PC-9 (cell line): Measurements from ENCODE around the gene KCNH2. TPM values are rescaled to one million over a fixed set of nuclear protein-coding genes. Genes with fewer than 3 reads are reported as not detected.

Experiments used
- BruUV-seq: library from RNA; stranded (reverse); fragments of 400-500 nt; replicated peaks from 2 replicates; lab custom pipeline; 2021; lab: Mats Ljungman, UMichigan
- CTCF ChIA-PET: fragments of 300-600 bp; sonication (Branson Sonifier 250); formaldehyde crosslinking; loops from one replicate; lab custom pipeline; 2022; ENCODE audit warnings: antibody characterized with exemption; lab: Charles Lee
- POLR2A ChIA-PET: fragments of 300-600 bp; sonication (Branson Sonifier 250); formaldehyde crosslinking; loops from one replicate; lab custom pipeline; 2022; ENCODE audit warnings: antibody characterized with exemption; ENCODE audit not compliant: unreplicated experiment; lab: Charles Lee
- DNase-seq, 2 experiments: peaks; one replicate each; pipeline versions ENCODE4 v3.0.0 to v3.0.0-alpha.2; 2015 to 2022; ENCODE audit warnings: mixed read lengths in 1 of 2
- H2AFZ ChIP-seq: fragments of 200-600 bp; sonication (generic); 2 replicates; pipeline ENCODE4 v1.8.1; 2017; ENCODE audit warnings: antibody characterized with exemption
- H3F3A ChIP-seq: fragments of 200-600 bp; sonication (generic); 2 replicates; pipeline ENCODE4 v1.8.1; 2017; ENCODE audit warnings: antibody characterized with exemption, mild to moderate bottlenecking, low read depth; ENCODE audit not compliant: insufficient read depth
- H3K27ac ChIP-seq: fragments of 200-600 bp; sonication (generic); 2 replicates; pipeline ENCODE4 v1.6.1; 2016; ENCODE audit warnings: mixed run types
- H3K27me3 ChIP-seq: fragments of 200-600 bp; sonication (generic); 2 replicates; pipeline ENCODE4 v1.6.1; 2016; ENCODE audit warnings: low read depth, mixed run types; ENCODE audit not compliant: insufficient read depth
- H3K36me3 ChIP-seq: fragments of 200-600 bp; sonication (generic); 2 replicates; pipeline ENCODE4 v1.6.1; 2016; ENCODE audit warnings: low read depth, mixed run types
- H3K4me1 ChIP-seq: fragments of 200-600 bp; sonication (generic); replicated peaks from 2 replicates; pipeline ENCODE4 v1.6.1; 2016; ENCODE audit warnings: mixed run types; ENCODE audit not compliant: insufficient read depth
- H3K4me2 ChIP-seq: fragments of 200-600 bp; sonication (generic); 2 replicates; pipeline ENCODE4 v1.6.1; 2017; ENCODE audit warnings: mixed run types
- H3K4me3 ChIP-seq: fragments of 200-600 bp; sonication (generic); 2 replicates; pipeline ENCODE4 v1.6.1; 2016; ENCODE audit warnings: mixed run types
- H3K79me2 ChIP-seq: fragments of 200-600 bp; sonication (generic); 2 replicates; pipeline ENCODE4 v1.6.1; 2017; ENCODE audit warnings: low read depth, mixed run types
- H3K9me2 ChIP-seq: fragments of 200-600 bp; sonication (generic); 2 replicates; pipeline ENCODE4 v1.8.1; 2017; ENCODE audit warnings: mild to moderate bottlenecking; ENCODE audit not compliant: insufficient read depth
- H3K9me3 ChIP-seq: fragments of 200-600 bp; sonication (generic); 2 replicates; pipeline ENCODE4 v1.8.1; 2016; ENCODE audit warnings: low read depth; ENCODE audit not compliant: insufficient read depth
- H4K20me1 ChIP-seq: fragments of 200-600 bp; sonication (generic); 2 replicates; pipeline ENCODE4 v1.8.1; 2017; ENCODE audit not compliant: insufficient read depth
- EZH2 ChIP-seq: fragments of 200-600 bp; sonication (generic); IDR thresholded peaks from 2 replicates; pipeline ENCODE4 v1.8.0; 2017; ENCODE audit warnings: antibody characterized with exemption, low read depth
- intact Hi-C: fragments of 100-400 bp; cut with micrococcal nuclease; formaldehyde crosslinking; loops from one replicate; pipeline ENCODE4 v1.10.0; 2022; ENCODE audit not compliant: unreplicated experiment
- total RNA-seq: library from RNA; stranded (reverse); gene quantifications from 2 replicates; pipeline ENCODE4 v1.2.3, GENCODE V29; 2021
- TF ChIP-seq, protein P1 (sequence below): fragments of 200-600 bp; sonication (generic); conservative IDR thresholded peaks from 2 replicates; pipeline ENCODE4 v1.6.1; 2017; ENCODE audit warnings: mixed run types, antibody characterized with exemption, mild to moderate bottlenecking, moderate library complexity

KCNH2 gene
- total RNA-seq, 1 experiment from 2014 or later, result 1.5 TPM

DNA sequence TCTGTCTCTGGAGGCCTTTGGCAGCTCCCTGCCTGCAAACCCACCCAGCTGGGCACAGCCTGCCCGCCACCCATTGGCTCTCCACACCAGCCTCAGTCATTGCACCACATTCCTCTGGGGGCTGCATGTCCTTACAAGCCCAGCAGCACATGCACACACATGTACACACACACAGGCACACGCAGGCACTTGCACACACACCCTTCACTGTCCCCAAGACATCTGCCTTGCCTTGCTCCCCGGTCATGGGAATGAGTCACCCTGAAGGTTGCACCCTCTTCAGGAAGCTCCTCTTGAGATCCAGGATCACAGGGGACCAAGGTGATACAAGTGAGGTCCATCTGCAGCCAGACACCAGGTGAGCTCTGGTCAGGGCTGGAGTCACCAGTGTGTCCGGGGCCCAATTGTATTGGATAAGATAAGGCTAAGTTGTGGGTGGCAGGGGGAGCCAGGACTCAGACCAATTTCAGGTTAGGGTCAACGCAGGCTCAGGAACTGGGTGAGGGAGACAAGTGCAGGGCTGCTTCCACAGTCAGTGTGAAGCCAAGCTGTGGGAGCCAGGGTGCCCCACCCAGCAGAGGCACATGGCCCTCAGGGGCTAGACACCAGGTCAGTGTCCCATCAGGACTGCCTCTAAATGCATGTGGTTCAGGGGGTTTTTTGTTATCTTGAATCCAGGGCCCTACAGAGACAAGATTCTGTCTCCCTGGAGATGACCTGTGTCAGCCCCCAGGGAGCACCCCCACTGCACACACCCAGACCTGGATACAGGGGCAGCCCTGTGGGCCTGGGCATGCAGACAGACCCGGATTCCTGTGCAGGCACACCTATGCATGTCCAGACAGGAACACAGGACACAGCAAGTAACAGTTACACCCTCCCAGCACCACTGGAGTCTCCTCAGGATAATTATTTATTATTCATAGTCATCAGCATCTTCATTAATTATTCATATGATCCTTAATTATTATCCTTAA lies 33.8 kb downstream of the KCNH2 start:
- Histone ChIP-seq H3K9me2 (no peaks in the 10 kb centered on the region), H3K27ac (no peak overlapping the region), H3K4me3 (no peak overlapping the region), H3K9me3 (no peaks in the 10 kb centered on the region), H3K79me2 (no peaks in the 10 kb centered on the region), H4K20me1 (no peaks in the 10 kb centered on the region), H3K36me3 (no peaks in the 10 kb centered on the region), H3K4me1 (no peaks in the 10 kb centered on the region), H2AFZ (no peak overlapping the region), H3F3A (no peaks in the 10 kb centered on the region), H3K27me3 (peaks cover 81% of the 10 kb centered on the region), H3K4me2 (no peak overlapping the region)
- TF ChIP-seq, protein P1, sequence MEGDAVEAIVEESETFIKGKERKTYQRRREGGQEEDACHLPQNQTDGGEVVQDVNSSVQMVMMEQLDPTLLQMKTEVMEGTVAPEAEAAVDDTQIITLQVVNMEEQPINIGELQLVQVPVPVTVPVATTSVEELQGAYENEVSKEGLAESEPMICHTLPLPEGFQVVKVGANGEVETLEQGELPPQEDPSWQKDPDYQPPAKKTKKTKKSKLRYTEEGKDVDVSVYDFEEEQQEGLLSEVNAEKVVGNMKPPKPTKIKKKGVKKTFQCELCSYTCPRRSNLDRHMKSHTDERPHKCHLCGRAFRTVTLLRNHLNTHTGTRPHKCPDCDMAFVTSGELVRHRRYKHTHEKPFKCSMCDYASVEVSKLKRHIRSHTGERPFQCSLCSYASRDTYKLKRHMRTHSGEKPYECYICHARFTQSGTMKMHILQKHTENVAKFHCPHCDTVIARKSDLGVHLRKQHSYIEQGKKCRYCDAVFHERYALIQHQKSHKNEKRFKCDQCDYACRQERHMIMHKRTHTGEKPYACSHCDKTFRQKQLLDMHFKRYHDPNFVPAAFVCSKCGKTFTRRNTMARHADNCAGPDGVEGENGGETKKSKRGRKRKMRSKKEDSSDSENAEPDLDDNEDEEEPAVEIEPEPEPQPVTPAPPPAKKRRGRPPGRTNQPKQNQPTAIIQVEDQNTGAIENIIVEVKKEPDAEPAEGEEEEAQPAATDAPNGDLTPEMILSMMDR, result no peak
- no peak for TF ChIP-seq EZH2
- no peak for DNase-seq
- intact Hi-C loops, result loop anchor here (5.0 kb wide), 1 partner anchor 42 kb away; no protein-coding TSS in a partner anchor
- BruUV-seq, result no TSS peak
- CTCF ChIA-PET, result interaction anchor here (0.6 kb wide), 1 partner anchor 9 kb away, joined by 6 read pairs; no protein-coding TSS in a partner anchor
- POLR2A ChIA-PET, result interaction anchor here (0.6 kb wide), 2 partner anchors 41 to 560 kb away, joined by 3 to 5 read pairs; no protein-coding TSS in a partner anchor

DNA sequence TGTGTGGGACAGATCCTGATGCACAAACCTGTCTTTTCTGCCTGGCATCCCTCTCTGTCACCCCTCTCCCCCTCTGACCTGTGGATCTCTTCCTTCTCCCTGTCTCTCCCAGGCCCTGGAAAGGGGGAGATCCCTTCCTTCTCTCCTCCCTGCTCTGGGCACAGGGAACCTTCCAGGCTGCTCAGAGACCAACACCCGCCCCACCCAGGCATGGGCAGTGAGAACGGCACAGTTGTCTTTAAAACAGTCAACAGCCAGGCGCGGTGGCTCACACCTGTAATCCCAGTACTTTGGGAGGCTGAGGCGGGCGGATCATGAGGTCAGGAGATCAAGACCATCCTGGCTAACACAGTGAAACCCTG lies 34.7 kb downstream of the KCNH2 start:
- no peaks in the 10 kb centered on the region for H3F3A ChIP-seq
- no peak for DNase-seq
- H3K36me3 ChIP-seq, result no peaks in the 10 kb centered on the region
- no peak for TF ChIP-seq EZH2
- TF ChIP-seq, protein P1, result no peak
- H3K27me3 ChIP-seq, result peaks cover 81% of the 10 kb centered on the region
- no TSS peak for BruUV-seq
- ChIA-PET POLR2A (no interaction called here), CTCF (no interaction called here)
- no peak overlapping the region for H3K4me2 ChIP-seq
- intact Hi-C loops, result loop anchor here (5.0 kb wide), 1 partner anchor 41 kb away; no protein-coding TSS in a partner anchor
- H3K9me2 ChIP-seq, result no peaks in the 10 kb centered on the region
- H3K27ac ChIP-seq, result no peak overlapping the region
- H3K4me3 ChIP-seq, result no peak overlapping the region
- H4K20me1 ChIP-seq, result no peaks in the 10 kb centered on the region
- H3K9me3 ChIP-seq, result no peaks in the 10 kb centered on the region
- H3K4me1 ChIP-seq, result no peaks in the 10 kb centered on the region
- H3K79me2 ChIP-seq, result no peaks in the 10 kb centered on the region
- no peak overlapping the region for H2AFZ ChIP-seq

DNA sequence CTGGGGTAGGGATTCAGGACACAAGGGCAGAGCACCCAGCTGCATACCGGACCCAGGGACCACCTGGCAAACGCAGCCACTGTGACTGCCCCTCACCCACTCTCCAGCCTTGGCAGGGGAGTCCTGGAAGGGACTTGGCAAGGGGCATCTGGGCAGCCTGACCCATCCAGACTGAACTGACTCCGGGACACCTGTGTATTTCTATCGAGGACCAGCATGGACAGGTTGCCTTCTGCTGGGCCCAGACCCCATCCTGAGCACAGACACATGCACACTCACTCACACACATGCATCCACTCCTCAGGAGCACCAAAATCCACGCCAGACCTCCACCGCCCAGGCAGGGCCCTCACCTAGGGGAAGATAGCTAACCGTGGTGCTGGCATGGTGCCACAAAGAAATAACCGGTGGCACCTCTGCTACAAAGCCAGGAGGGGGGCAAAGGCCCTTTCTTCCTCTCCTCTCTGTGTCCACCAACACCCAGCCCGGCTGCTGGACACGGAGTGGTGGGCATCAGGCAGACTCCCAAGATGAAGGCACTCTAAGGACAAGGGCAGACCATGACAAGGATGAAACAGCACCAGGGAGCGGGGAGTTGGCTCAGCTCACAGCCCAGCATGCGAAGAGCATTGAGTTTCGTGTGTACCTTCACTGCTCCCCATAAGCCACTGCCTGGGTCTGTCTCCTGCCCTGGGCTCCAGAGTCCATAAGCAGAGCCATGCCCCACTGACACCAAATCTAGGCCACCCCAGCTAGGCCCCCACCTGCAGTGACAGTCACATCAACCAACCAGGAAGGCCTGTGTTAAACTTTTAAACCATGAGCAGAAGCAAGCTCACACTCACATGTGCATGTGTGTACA lies 35.3 kb downstream of the KCNH2 start:
- TF ChIP-seq EZH2, result no peak
- TF ChIP-seq, protein P1, result no peak
- no peak overlapping the region for H2AFZ ChIP-seq
- DNase-seq, result no peak
- H3K4me3 ChIP-seq, result no peak overlapping the region
- H3K4me2 ChIP-seq, result no peak overlapping the region
- BruUV-seq, result no TSS peak
- no peaks in the 10 kb centered on the region for H3K4me1 ChIP-seq
- no peaks in the 10 kb centered on the region for H3F3A ChIP-seq
- H4K20me1 ChIP-seq, result no peaks in the 10 kb centered on the region
- no peaks in the 10 kb centered on the region for H3K9me2 ChIP-seq
- CTCF ChIA-PET, result no interaction called here
- no peaks in the 10 kb centered on the region for H3K36me3 ChIP-seq
- peaks cover 81% of the 10 kb centered on the region for H3K27me3 ChIP-seq
- no peaks in the 10 kb centered on the region for H3K79me2 ChIP-seq
- no peak overlapping the region for H3K27ac ChIP-seq
- intact Hi-C loops, result loop anchor here (5.0 kb wide), 1 partner anchor 41 kb away; no protein-coding TSS in a partner anchor
- no peaks in the 10 kb centered on the region for H3K9me3 ChIP-seq
- POLR2A ChIA-PET, result no interaction called here
